CD14-positive monocyte (primary cell): Measurements from ENCODE around the gene TMX4. TPM values are rescaled to one million over a fixed set of nuclear protein-coding genes. Genes with fewer than 3 reads are reported as not detected.

ENCODE experiments used
- DNase-seq, 3 donors: peaks; one replicate each; pipeline ENCODE4 v3.0.0-alpha.2; 2011 to 2022
- H2AFZ ChIP-seq: 2 replicates; pipeline ENCODE4 v1.6.0; 2012; ENCODE audit warnings: mild to moderate bottlenecking, low read depth, low read length, inconsistent platforms; ENCODE audit not compliant: insufficient read depth, poor library complexity, severe bottlenecking
- H3K27ac ChIP-seq, 2 donors: 1 replicate in 1 of 2; 2 replicates in 1 of 2; pipeline ENCODE4 v1.5.1; 2012 to 2013; ENCODE audit warnings: low read length in 2 of 2, control low read depth in 1 of 2, inconsistent platforms in 1 of 2, low read depth in 1 of 2, mild to moderate bottlenecking in 1 of 2
- H3K27me3 ChIP-seq, 2 donors: one replicate each; pipeline versions ENCODE4 v1.6.0 to v1.6.1; 2011 to 2013; ENCODE audit warnings: low read length in 2 of 2; ENCODE audit not compliant: control insufficient read depth in 2 of 2, insufficient read depth in 2 of 2
- H3K36me3 ChIP-seq, 2 donors: replicated peaks in 1 of 2; 1 replicate in 1 of 2; 2 replicates in 1 of 2; pipeline versions ENCODE4 v1.5.1 to v1.6.1; 2012 to 2013; ENCODE audit warnings: low read length in 2 of 2, control low read depth in 1 of 2, inconsistent platforms in 1 of 2, mild to moderate bottlenecking in 1 of 2; ENCODE audit not compliant: insufficient read depth in 2 of 2, control insufficient read depth in 1 of 2
- H3K4me1 ChIP-seq, 2 donors: 1 replicate in 1 of 2; 2 replicates in 1 of 2; pipeline versions ENCODE4 v1.5.1 to v1.6.1; 2012 to 2013; ENCODE audit warnings: low read length in 2 of 2, control low read depth in 1 of 2, inconsistent platforms in 1 of 2, mild to moderate bottlenecking in 1 of 2, moderate library complexity in 1 of 2; ENCODE audit not compliant: insufficient read depth in 2 of 2, control insufficient read depth in 1 of 2
- H3K4me2 ChIP-seq: replicated peaks from 2 replicates; pipeline ENCODE3; 2012; ENCODE audit warnings: low read length, moderate library complexity, mild to moderate bottlenecking; ENCODE audit not compliant: poor library complexity, severe bottlenecking; ENCODE audit errors: extremely low read depth
- H3K4me3 ChIP-seq, 3 experiments: fragments of 200-600 bp in 1 of 3; sonication (generic) in 1 of 3; replicated peaks in 1 of 3; 1 replicate in 2 of 3; 2 replicates in 1 of 3; pipeline ENCODE4 v1.5.1; 2011 to 2013; ENCODE audit warnings: low read length in 3 of 3, mild to moderate bottlenecking in 3 of 3, control low read depth in 2 of 3, low read depth in 2 of 3, inconsistent platforms in 1 of 3, moderate library complexity in 1 of 3
- H3K79me2 ChIP-seq: 2 replicates; pipeline ENCODE4 v1.6.0; 2012; ENCODE audit warnings: mild to moderate bottlenecking, control low read depth, inconsistent platforms, low read length, moderate library complexity; ENCODE audit not compliant: insufficient read depth
- H3K9ac ChIP-seq: 2 replicates; pipeline ENCODE4 v1.6.0; 2017; ENCODE audit warnings: low read length, mild to moderate bottlenecking; ENCODE audit not compliant: insufficient read depth, poor library complexity, severe bottlenecking
- H3K9me3 ChIP-seq, 2 donors: replicated peaks in 1 of 2; 1 replicate in 1 of 2; 2 replicates in 1 of 2; pipeline versions ENCODE4 v1.5.1 to v1.6.1; 2012 to 2013; ENCODE audit warnings: low read length in 2 of 2, control low read depth in 1 of 2; ENCODE audit not compliant: control insufficient read depth in 1 of 2, insufficient read depth in 1 of 2
- H4K20me1 ChIP-seq: 2 replicates; pipeline ENCODE4 v1.6.0; 2012; ENCODE audit warnings: mild to moderate bottlenecking, low read length, control low read depth, moderate library complexity; ENCODE audit not compliant: insufficient read depth
- H3K27ac Mint-ChIP-seq, 7 donors: one replicate each; pipeline ENCODE4 v1.8.0; 2020; ENCODE audit warnings: mild to moderate bottlenecking in 7 of 7, mixed read lengths in 7 of 7, moderate library complexity in 6 of 7, inconsistent platforms in 2 of 7
- H3K27me3 Mint-ChIP-seq, 3 donors: one replicate each; pipeline ENCODE4 v1.8.0; 2021 to 2022; ENCODE audit warnings: low read depth in 3 of 3, mild to moderate bottlenecking in 3 of 3, mixed read lengths in 3 of 3, moderate library complexity in 3 of 3, inconsistent platforms in 1 of 3
- H3K36me3 Mint-ChIP-seq, 2 donors: one replicate each; pipeline ENCODE4 v1.8.0; 2020; ENCODE audit warnings: mixed read lengths in 2 of 2, inconsistent platforms in 1 of 2, mild to moderate bottlenecking in 1 of 2
- H3K4me1 Mint-ChIP-seq: one replicate; pipeline ENCODE4 v1.8.0; 2020; ENCODE audit warnings: mild to moderate bottlenecking, mixed read lengths
- H3K4me3 Mint-ChIP-seq, 2 donors: one replicate each; pipeline ENCODE4 v1.8.0; 2020; ENCODE audit warnings: mild to moderate bottlenecking in 2 of 2, mixed read lengths in 2 of 2, moderate library complexity in 1 of 2
- H3K9me3 Mint-ChIP-seq, 7 donors: one replicate each; pipeline ENCODE4 v1.8.0; 2020 to 2022; ENCODE audit warnings: mixed read lengths in 7 of 7, mild to moderate bottlenecking in 6 of 7, moderate library complexity in 6 of 7, inconsistent platforms in 2 of 7
- CTCF ChIP-seq: fragments of 200-600 bp; IDR thresholded peaks from one replicate; pipeline ENCODE4 v1.8.0; 2022; ENCODE audit warnings: antibody characterized with exemption, mild to moderate bottlenecking
- WGBS: methylation state at CpG from one replicate; pipeline ENCODE4 v1.1.5; 2013; ENCODE audit warnings: missing lambda C conversion rate; ENCODE audit not compliant: insufficient coverage; 5-methylcytosine and 5-hydroxymethylcytosine counted together
- intact Hi-C, 2 donors: fragments of 100-400 bp; cut with micrococcal nuclease; formaldehyde crosslinking; loops; one replicate each; pipeline versions ENCODE4 v1.15.0 to v1.15.1; 2023
- polyA plus RNA-seq, 3 donors: library from polyadenylated mRNA; depleted of rRNA in 1 of 3; unstranded in 2 of 3; stranded (reverse) in 1 of 3; fragments of 300-500 nt in 2 of 3; fragments of >200 nt in 1 of 3; fragmentation: Illumina TruSeq in 2 of 3; gene quantifications; 1 replicate in 2 of 3; 2 replicates in 1 of 3; pipeline ENCODE4 v1.2.3, GENCODE V29; 2012 to 2021

Gene TMX4
- polyA plus RNA-seq, 3 donors, result 12.1 to 67.9 (median 55.2) TPM

DNA sequence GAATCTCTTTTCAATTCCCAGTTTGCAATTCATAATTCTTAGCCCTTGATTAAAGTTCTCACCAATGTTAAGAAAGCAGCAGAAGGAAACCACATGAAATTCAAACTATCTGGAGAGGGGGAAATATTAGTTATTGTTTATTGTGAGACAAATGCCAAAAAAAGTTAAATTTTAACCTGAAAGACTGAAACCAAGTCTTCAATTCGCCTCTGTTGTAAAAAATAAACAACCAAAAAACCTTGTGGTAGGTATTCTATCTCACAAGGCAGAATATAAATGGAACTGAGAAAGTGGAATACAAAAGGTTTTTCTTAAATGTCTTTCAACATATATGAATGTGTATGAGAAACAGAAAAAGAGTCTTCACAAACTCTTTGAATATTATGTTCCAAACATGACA is 24.8 kb downstream of the TMX4 start:
- Mint-ChIP-seq H3K4me3 (no peak overlapping the region), H3K27ac (no peak overlapping the region)

DNA sequence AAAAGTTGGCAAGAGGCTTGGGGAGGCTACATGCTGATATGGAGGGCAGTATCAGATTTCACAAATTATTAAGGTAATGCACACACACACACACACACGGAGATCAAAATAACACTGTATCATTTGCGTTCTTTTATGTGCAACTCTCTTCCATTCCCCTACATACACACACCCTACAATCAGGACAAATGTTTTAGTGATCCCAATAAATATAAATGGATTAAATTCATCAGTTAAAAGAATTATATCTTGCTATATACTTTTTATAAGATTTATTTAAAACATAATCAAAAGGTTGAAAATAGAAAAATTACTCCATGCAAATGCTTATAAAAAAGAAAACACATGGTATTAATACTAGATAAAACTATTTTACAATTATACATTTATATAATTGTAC is 25.9 kb downstream of the TMX4 start:
- Mint-ChIP-seq H3K27me3 (no peaks in the 10 kb centered on the region), H3K36me3 (peaks cover 26 to 45% of the 10 kb centered on the region in 2 donors), H3K9me3 (peaks cover 0 to 7% (median 3%) of the 10 kb centered on the region in 7 donors), H3K4me1 (peaks cover 6% of the 10 kb centered on the region), H3K27ac (no peak overlapping the region), H3K4me3 (no peak overlapping the region)
- H2AFZ ChIP-seq, result no peak overlapping the region
- peaks cover 0 to 13% of the 10 kb centered on the region in 2 donors for H3K9me3 ChIP-seq
- H3K79me2 ChIP-seq, result no peaks in the 10 kb centered on the region
- H3K9ac ChIP-seq, result no peak overlapping the region
- H3K4me1 ChIP-seq, result no peaks in the 10 kb centered on the region
- no peak overlapping the region for H3K27ac ChIP-seq
- H3K4me2 ChIP-seq, result no peak overlapping the region
- DNase-seq, result no peak
- H4K20me1 ChIP-seq, result no peaks in the 10 kb centered on the region
- H3K36me3 ChIP-seq, result peaks cover 56 to 91% of the 10 kb centered on the region in 2 donors
- H3K4me3 ChIP-seq, result no peak overlapping the region
- no peak for TF ChIP-seq CTCF
- H3K27me3 ChIP-seq, result no peaks in the 10 kb centered on the region
- intact Hi-C loops, result no loop called here
- no CpG with 5 or more reads among the region's 2 CpGs for WGBS

More for the DNA sequence above, 24.8 kb downstream of the TMX4 start:
- Histone ChIP-seq H3K27ac (no peak overlapping the region), H3K79me2 (no peaks in the 10 kb centered on the region), H3K27me3 (no peaks in the 10 kb centered on the region), H3K4me2 (no peak overlapping the region), H3K4me3 (no peak overlapping the region), H3K4me1 (no peaks in the 10 kb centered on the region), H3K9ac (no peak overlapping the region), H3K36me3 (peaks cover 65 to 96% of the 10 kb centered on the region in 2 donors), H3K9me3 (peaks cover 0 to 13% of the 10 kb centered on the region in 2 donors), H2AFZ (no peak overlapping the region), H4K20me1 (no peaks in the 10 kb centered on the region)
- TF ChIP-seq CTCF, result no peak
- peaks cover 0 to 7% (median 3%) of the 10 kb centered on the region in 7 donors for H3K9me3 Mint-ChIP-seq
- no peak for DNase-seq
- intact Hi-C loops, result no loop called here
- no peaks in the 10 kb centered on the region for H3K4me1 Mint-ChIP-seq
- WGBS, result no CpG with 5 or more reads among the region's 1 CpG
- no peaks in the 10 kb centered on the region for H3K27me3 Mint-ChIP-seq
- H3K36me3 Mint-ChIP-seq, result peaks cover 32 to 51% of the 10 kb centered on the region in 2 donors
